KMS-11 (cell line): Measurements from ENCODE around the gene RNASET2.

ENCODE experiments used
- H2AFZ ChIP-seq: fragments of 200-600 bp; sonication (generic); 2 replicates; pipeline ENCODE4 v1.6.1; 2016; ENCODE audit warnings: antibody characterized with exemption, mixed run types, low read depth
- H3K27ac ChIP-seq: fragments of 200-600 bp; sonication (generic); 2 replicates; pipeline ENCODE4 v1.6.1; 2016; ENCODE audit warnings: mild to moderate bottlenecking, mixed run types
- H3K27me3 ChIP-seq: fragments of 200-600 bp; sonication (generic); 2 replicates; pipeline ENCODE4 v1.6.1; 2017; ENCODE audit warnings: mild to moderate bottlenecking, low read depth, mixed run types, moderate library complexity; ENCODE audit not compliant: insufficient read depth
- H3K36me3 ChIP-seq: fragments of 200-600 bp; sonication (generic); 2 replicates; pipeline ENCODE4 v1.6.1; 2017; ENCODE audit warnings: mild to moderate bottlenecking, mixed run types; ENCODE audit not compliant: insufficient read depth
- H3K4me1 ChIP-seq: fragments of 200-600 bp; sonication (generic); 2 replicates; pipeline ENCODE4 v1.6.1; 2016; ENCODE audit warnings: mild to moderate bottlenecking, low read depth, mixed run types; ENCODE audit not compliant: poor library complexity, severe bottlenecking
- H3K4me2 ChIP-seq: fragments of 200-600 bp; sonication (generic); 2 replicates; pipeline ENCODE4 v1.7.0; 2016; ENCODE audit warnings: mild to moderate bottlenecking, mixed run types
- H3K4me3 ChIP-seq: fragments of 200-600 bp; sonication (generic); IDR thresholded peaks from 2 replicates; pipeline ENCODE4 v1.6.1; 2017; ENCODE audit warnings: low read depth, low read length, mixed read lengths; ENCODE audit not compliant: insufficient read depth
- H3K79me2 ChIP-seq: fragments of 200-600 bp; sonication (generic); 2 replicates; pipeline ENCODE4 v1.6.1; 2016; ENCODE audit warnings: low read depth, mixed run types; ENCODE audit not compliant: insufficient read depth
- H3K9ac ChIP-seq: fragments of 200-600 bp; sonication (generic); 2 replicates; pipeline ENCODE4 v1.6.1; 2016; ENCODE audit warnings: mild to moderate bottlenecking, mixed run types
- H4K20me1 ChIP-seq: fragments of 200-600 bp; sonication (generic); 2 replicates; pipeline ENCODE4 v1.6.1; 2016; ENCODE audit warnings: mild to moderate bottlenecking, mixed run types; ENCODE audit not compliant: insufficient read depth
- CTCF ChIP-seq: fragments of 200-600 bp; sonication (generic); conservative IDR thresholded peaks from 2 replicates; pipeline ENCODE4 v1.6.1; 2017; ENCODE audit warnings: low read depth, mild to moderate bottlenecking, antibody characterized with exemption, low read length, moderate library complexity, mixed read lengths

RNASET2 gene

GRCh38 chr6:166879594-166879993, 76.8 kb downstream of the RNASET2 start:
- Histone ChIP-seq H3K4me3 (no peak overlapping the region), H3K79me2 (no peaks in the 10 kb centered on the region), H4K20me1 (no peaks in the 10 kb centered on the region), H3K27me3 (no peaks in the 10 kb centered on the region), H3K9ac (no peak overlapping the region), H3K36me3 (no peaks in the 10 kb centered on the region), H3K27ac (no peak overlapping the region), H3K4me2 (no peak overlapping the region), H2AFZ (no peak overlapping the region), H3K4me1 (no peaks in the 10 kb centered on the region)
- no peak for TF ChIP-seq CTCF
